Measurements from ENCODE around the gene CSMD2. TPM values are rescaled to one million over a fixed set of nuclear protein-coding genes. Genes with fewer than 3 reads are reported as not detected.

The CSMD2 gene
- total and polyA plus RNA-seq, 2 of the 8 experiments (the other 6 are each of a cell fraction or from before 2014, with no cell fraction given): 7.0 to 14.7 TPM

GRCh38 chr1:33617451-33617850 lies 547.6 kb downstream of the CSMD2 start:
- TF ChIP-seq ASH2L (IDR thresholded peaks at IDR 0.05; ENCODE audit: low read length) (no peak), ATF2 (IDR thresholded peaks at IDR 0.05; ENCODE audit: low read length) (no peak), SP1 (IDR thresholded peaks at IDR 0.05; ENCODE audit: low read depth, low read length) (no peak), SUZ12 (IDR thresholded peaks at IDR 0.05; ENCODE audit: low read length) (no peak), CBX8 (IDR thresholded peaks at IDR 0.05; ENCODE audit: borderline replicate concordance, low read depth, low read length) (no peak), GTF2F1 (IDR thresholded peaks at IDR 0.05; ENCODE audit: borderline replicate concordance, low read depth, low read length) (no peak), HDAC6 (IDR thresholded peaks at IDR 0.05; ENCODE audit: low read depth, low read length) (no peak)
- Histone ChIP-seq H2BK5ac (ENCODE audit: low read depth, low read length) (no peak overlapping the region), H2AK5ac (ENCODE audit: low read depth, low read length) (no peak overlapping the region), H3K27ac (ENCODE audit: low read depth, low read length) (no peak overlapping the region), H3K4me3 (ENCODE audit: extremely low read depth in 1 of 4, insufficient read depth in 2 of 4, low read depth in 3 of 4, low read length in 4 of 4) (no peak overlapping the region), H3K79me1 (ENCODE audit: low read depth, low read length) (no peaks in the 10 kb centered on the region), H3K9me3 (ENCODE audit: insufficient read depth in 2 of 2, low read depth in 1 of 2, low read length in 1 of 2) (no peaks in the 10 kb centered on the region), H2BK20ac (ENCODE audit: low read length) (no peak overlapping the region), H3K18ac (ENCODE audit: extremely low read depth, low read length) (no peak overlapping the region), H2BK12ac (ENCODE audit: low read depth, low read length) (no peak overlapping the region), H4K8ac (ENCODE audit: extremely low read depth, insufficient read depth, low read length) (no peak overlapping the region), H3K23ac (ENCODE audit: insufficient read length) (no peak overlapping the region), H3K14ac (ENCODE audit: insufficient read length) (no peak overlapping the region), H3K4me2 (ENCODE audit: insufficient read depth in 1 of 2, low read depth in 2 of 2, low read length in 2 of 2) (no peak overlapping the region), H2BK120ac (replicated peaks; ENCODE audit: low read depth, low read length) (no peak overlapping the region), H2BK15ac (ENCODE audit: low read length) (no peak overlapping the region), H3K23me2 (ENCODE audit: low read depth, low read length) (no peaks in the 10 kb centered on the region; the same call in 1 of the 2 replicates), H3K27me3 (replicated peaks in 1 of 4; ENCODE audit: control insufficient read depth in 3 of 4, extremely low read depth in 1 of 4, insufficient read depth in 3 of 4, low read length in 3 of 4) (no peaks in the 10 kb centered on the region), H4K5ac (ENCODE audit: insufficient read length, low read depth, low read length) (no peak overlapping the region), H4K91ac (replicated peaks; ENCODE audit: insufficient read length, low read length) (no peak overlapping the region), H3K36me3 (ENCODE audit: control insufficient read depth in 2 of 4, insufficient read depth in 4 of 4, low read length in 3 of 4) (no peaks in the 10 kb centered on the region; a peak in 2 of 8 replicates), H3K4ac (replicated peaks; ENCODE audit: insufficient read length, low read depth, low read length) (no peak overlapping the region), H3K56ac (replicated peaks; ENCODE audit: insufficient read length, low read depth, low read length) (no peak overlapping the region), H4K20me1 (replicated peaks in 1 of 2; ENCODE audit: control insufficient read depth in 1 of 2, insufficient read depth in 2 of 2, low read length in 2 of 2) (no peaks in the 10 kb centered on the region), H2AFZ (ENCODE audit: low read length) (no peak overlapping the region), H3K9ac (replicated peaks in 1 of 4; ENCODE audit: extremely low read depth in 1 of 4, low read depth in 3 of 4, low read length in 3 of 4) (no peak overlapping the region), H3K79me2 (ENCODE audit: control insufficient read depth in 1 of 2, insufficient read depth in 2 of 2, low read length in 2 of 2) (no peaks in the 10 kb centered on the region), H3K4me1 (replicated peaks in 1 of 4; ENCODE audit: control insufficient read depth in 3 of 4, insufficient read depth in 4 of 4, low read length in 3 of 4) (no peaks in the 10 kb centered on the region)
- DNase-seq (ENCODE audit: low read depth in 1 of 2, low spot score in 2 of 2): no peak
- ChIA-PET CTCF (ENCODE audit: partially characterized antibody) (no interaction called here), POLR2A (ENCODE audit: partially characterized antibody) (no interaction called here)
- FAIRE-seq: no peak
- 96% methylated on average over 9 of the region's 9 CpGs; no CpG with 5 or more reads in 1 of the 2 experiments for WGBS, 2 experiments (ENCODE audit: extremely low coverage in 1 of 2, insufficient coverage in 1 of 2, insufficient read length in 1 of 2, insufficient replicate concordance in 2 of 2, low coverage in 1 of 2, low lambda C conversion rate in 2 of 2, missing lambda C conversion rate in 1 of 2)
